ENCODE results near the gene MAN2A2.

Gene MAN2A2

GRCh38 chr15:90877315-90877714 is 25.8 kb upstream of the MAN2A2 start:
- Histone ChIP-seq H3K14ac (ENCODE audit: low read length) (no peak overlapping the region), H3K4ac (ENCODE audit: low read depth, low read length) (no peak overlapping the region), H2AK5ac (ENCODE audit: low read length) (no peak overlapping the region), H3K23ac (ENCODE audit: low read length) (no peak overlapping the region), H3K79me2 (ENCODE audit: control insufficient read depth, insufficient read depth, low read length, poor library complexity) (peaks cover 20% of the 10 kb centered on the region), H2BK5ac (ENCODE audit: low read depth, low read length, poor library complexity) (no peak overlapping the region), H2BK120ac (ENCODE audit: insufficient read depth, low read length, poor library complexity) (no peak overlapping the region), H3K4me3 (ENCODE audit: low read depth, low read length) (no peak overlapping the region), H4K8ac (ENCODE audit: low read depth, low read length) (no peak overlapping the region), H3K9me3 (ENCODE audit: insufficient read depth, low read depth, low read length) (no peaks in the 10 kb centered on the region), H3K18ac (ENCODE audit: low read length) (no peak overlapping the region), H2AFZ (ENCODE audit: insufficient read depth, low read length, poor library complexity) (no peak overlapping the region), H3K36me3 (ENCODE audit: control insufficient read depth in 1 of 2, insufficient read depth in 2 of 2, low read length in 2 of 2) (peaks cover 73% of the 10 kb centered on the region in 2 experiments), H4K91ac (ENCODE audit: low read depth, low read length) (no peak overlapping the region), H3K27me3 (ENCODE audit: insufficient read depth, low read length) (no peaks in the 10 kb centered on the region), H4K12ac (ENCODE audit: low read depth, low read length) (peak overlapping the region; percentile 23), H3K4me2 (ENCODE audit: low read length) (no peak overlapping the region), H3K27ac (ENCODE audit: low read depth, low read length) (no peak overlapping the region), H2BK12ac (ENCODE audit: low read length) (no peak overlapping the region), H3K9ac (ENCODE audit: low read length) (no peak overlapping the region), H3K4me1 (ENCODE audit: control insufficient read depth in 1 of 2, insufficient read depth in 2 of 2, low read length in 2 of 2) (peaks cover 14 to 19% of the 10 kb centered on the region in 2 experiments), H3K79me1 (ENCODE audit: low read length) (peaks cover 20% of the 10 kb centered on the region)
- no CpG with 5 or more reads among the region's 14 CpGs for WGBS (ENCODE audit: extremely low coverage, insufficient coverage, insufficient read length)
- DNase-seq, result no peak

DNA sequence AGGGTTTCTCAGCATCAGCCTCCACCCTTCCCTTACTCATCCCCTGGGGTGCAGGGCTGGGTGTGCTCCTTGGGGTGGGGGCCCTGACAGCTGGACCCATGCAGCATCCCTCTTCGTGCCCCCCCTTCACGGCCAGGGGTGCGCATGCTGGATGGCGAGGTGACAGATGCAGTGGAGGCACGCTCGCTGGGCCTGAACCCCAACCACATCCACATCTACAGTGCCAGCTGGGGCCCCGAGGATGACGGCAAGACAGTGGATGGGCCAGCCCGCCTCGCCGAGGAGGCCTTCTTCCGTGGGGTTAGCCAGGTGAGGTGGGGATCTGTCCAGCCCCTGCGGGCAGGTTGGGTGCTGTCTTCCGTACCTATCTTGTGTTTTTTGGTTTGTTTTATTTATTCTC is 25.1 kb upstream of the MAN2A2 start:
- H3K27me3 ChIP-seq (ENCODE audit: insufficient read depth, low read length), result no peaks in the 10 kb centered on the region
- H3K4me2 ChIP-seq (ENCODE audit: low read length), result no peak overlapping the region
- no peak overlapping the region for H2AFZ ChIP-seq (ENCODE audit: insufficient read depth, low read length, poor library complexity)
- no peaks in the 10 kb centered on the region for H3K9me3 ChIP-seq (ENCODE audit: insufficient read depth, low read depth, low read length)
- no peak overlapping the region for H2BK5ac ChIP-seq (ENCODE audit: low read depth, low read length, poor library complexity)
- no peak overlapping the region for H3K18ac ChIP-seq (ENCODE audit: low read length)
- H3K4me1 ChIP-seq (ENCODE audit: control insufficient read depth in 1 of 2, insufficient read depth in 2 of 2, low read length in 2 of 2), result peaks cover 13 to 14% of the 10 kb centered on the region in 2 experiments
- no peak overlapping the region for H2BK12ac ChIP-seq (ENCODE audit: low read length)
- no peak overlapping the region for H2AK5ac ChIP-seq (ENCODE audit: low read length)
- no peak for DNase-seq
- no peak overlapping the region for H4K8ac ChIP-seq (ENCODE audit: low read depth, low read length)
- peaks cover 13% of the 10 kb centered on the region for H3K79me1 ChIP-seq (ENCODE audit: low read length)
- H3K9ac ChIP-seq (ENCODE audit: low read length), result no peak overlapping the region
- no CpG with 5 or more reads among the region's 14 CpGs for WGBS (ENCODE audit: extremely low coverage, insufficient coverage, insufficient read length)
- no peak overlapping the region for H3K4ac ChIP-seq (ENCODE audit: low read depth, low read length)
- H4K91ac ChIP-seq (ENCODE audit: low read depth, low read length), result no peak overlapping the region
- H3K14ac ChIP-seq (ENCODE audit: low read length), result no peak overlapping the region
- H3K79me2 ChIP-seq (ENCODE audit: control insufficient read depth, insufficient read depth, low read length, poor library complexity), result peaks cover 14% of the 10 kb centered on the region
- peaks cover 80% of the 10 kb centered on the region in 2 experiments for H3K36me3 ChIP-seq (ENCODE audit: control insufficient read depth in 1 of 2, insufficient read depth in 2 of 2, low read length in 2 of 2)
- H4K12ac ChIP-seq (ENCODE audit: low read depth, low read length), result no peak overlapping the region
- H3K27ac ChIP-seq (ENCODE audit: low read depth, low read length), result no peak overlapping the region
- H2BK120ac ChIP-seq (ENCODE audit: insufficient read depth, low read length, poor library complexity), result no peak overlapping the region
- H3K4me3 ChIP-seq (ENCODE audit: low read depth, low read length), result no peak overlapping the region
- no peak overlapping the region for H3K23ac ChIP-seq (ENCODE audit: low read length)

DNA sequence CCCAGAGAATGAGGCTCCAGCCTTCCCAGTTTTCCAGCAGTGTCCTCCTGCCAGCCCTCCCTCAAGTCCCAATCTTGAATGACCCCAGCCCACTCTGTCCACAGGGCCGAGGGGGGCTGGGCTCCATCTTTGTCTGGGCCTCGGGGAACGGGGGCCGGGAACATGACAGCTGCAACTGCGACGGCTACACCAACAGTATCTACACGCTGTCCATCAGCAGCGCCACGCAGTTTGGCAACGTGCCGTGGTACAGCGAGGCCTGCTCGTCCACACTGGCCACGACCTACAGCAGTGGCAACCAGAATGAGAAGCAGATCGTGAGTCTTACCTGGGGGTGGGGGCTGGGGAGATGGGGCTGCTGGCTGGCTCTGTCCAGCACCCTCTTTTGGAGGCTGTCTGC is 24.4 kb upstream of the MAN2A2 start:
- Histone ChIP-seq H4K8ac (ENCODE audit: low read depth, low read length) (no peak overlapping the region), H3K23ac (ENCODE audit: low read length) (no peak overlapping the region), H2BK12ac (ENCODE audit: low read length) (no peak overlapping the region), H2BK5ac (ENCODE audit: low read depth, low read length, poor library complexity) (no peak overlapping the region), H3K18ac (ENCODE audit: low read length) (no peak overlapping the region), H3K79me1 (ENCODE audit: low read length) (peaks cover 9% of the 10 kb centered on the region), H3K27me3 (ENCODE audit: insufficient read depth, low read length) (no peaks in the 10 kb centered on the region), H3K36me3 (ENCODE audit: control insufficient read depth in 1 of 2, insufficient read depth in 2 of 2, low read length in 2 of 2) (peaks cover 81% of the 10 kb centered on the region in 2 experiments), H3K9ac (ENCODE audit: low read length) (no peak overlapping the region), H2BK120ac (ENCODE audit: insufficient read depth, low read length, poor library complexity) (no peak overlapping the region), H2AFZ (ENCODE audit: insufficient read depth, low read length, poor library complexity) (no peak overlapping the region), H3K4me3 (ENCODE audit: low read depth, low read length) (no peak overlapping the region), H3K14ac (ENCODE audit: low read length) (no peak overlapping the region), H3K4me1 (ENCODE audit: control insufficient read depth in 1 of 2, insufficient read depth in 2 of 2, low read length in 2 of 2) (peaks cover 10 to 12% of the 10 kb centered on the region in 2 experiments), H3K27ac (ENCODE audit: low read depth, low read length) (no peak overlapping the region), H3K4me2 (ENCODE audit: low read length) (no peak overlapping the region), H4K91ac (ENCODE audit: low read depth, low read length) (no peak overlapping the region), H2AK5ac (ENCODE audit: low read length) (no peak overlapping the region), H3K79me2 (ENCODE audit: control insufficient read depth, insufficient read depth, low read length, poor library complexity) (peaks cover 8% of the 10 kb centered on the region), H3K9me3 (ENCODE audit: insufficient read depth, low read depth, low read length) (peaks cover 2% of the 10 kb centered on the region), H4K12ac (ENCODE audit: low read depth, low read length) (no peak overlapping the region), H3K4ac (ENCODE audit: low read depth, low read length) (no peak overlapping the region)
- no CpG with 5 or more reads among the region's 15 CpGs for WGBS (ENCODE audit: extremely low coverage, insufficient coverage, insufficient read length)
- no peak for DNase-seq

DNA sequence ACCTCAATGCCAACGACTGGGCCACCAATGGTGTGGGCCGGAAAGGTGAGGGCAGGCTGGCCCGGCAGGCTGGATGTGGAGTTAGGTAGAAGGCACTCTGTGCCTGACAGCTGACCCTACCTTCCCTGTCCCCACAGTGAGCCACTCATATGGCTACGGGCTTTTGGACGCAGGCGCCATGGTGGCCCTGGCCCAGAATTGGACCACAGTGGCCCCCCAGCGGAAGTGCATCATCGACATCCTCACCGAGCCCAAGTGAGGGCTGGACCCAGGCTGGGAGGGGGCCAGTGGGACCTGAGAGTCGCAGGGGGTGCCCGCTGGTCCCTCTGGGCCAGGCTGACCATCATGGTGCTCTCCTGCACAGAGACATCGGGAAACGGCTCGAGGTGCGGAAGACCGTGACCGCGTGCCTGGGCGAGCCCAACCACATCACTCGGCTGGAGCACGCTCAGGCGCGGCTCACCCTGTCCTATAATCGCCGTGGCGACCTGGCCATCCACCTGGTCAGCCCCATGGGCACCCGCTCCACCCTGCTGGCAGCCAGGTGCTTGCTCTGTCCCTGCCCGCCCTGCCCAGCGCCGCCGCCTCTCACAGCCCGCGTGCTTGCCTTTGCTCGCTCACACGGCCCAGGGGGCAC is 23.3 kb upstream of the MAN2A2 start:
- no peaks in the 10 kb centered on the region for H3K27me3 ChIP-seq (ENCODE audit: insufficient read depth, low read length)
- H3K9ac ChIP-seq (ENCODE audit: low read length), result no peak overlapping the region
- H3K4me3 ChIP-seq (ENCODE audit: low read depth, low read length), result no peak overlapping the region
- H4K8ac ChIP-seq (ENCODE audit: low read depth, low read length), result no peak overlapping the region
- no peak overlapping the region for H3K27ac ChIP-seq (ENCODE audit: low read depth, low read length)
- DNase-seq, result no peak
- H2AFZ ChIP-seq (ENCODE audit: insufficient read depth, low read length, poor library complexity), result no peak overlapping the region
- no CpG with 5 or more reads among the region's 35 CpGs for WGBS (ENCODE audit: extremely low coverage, insufficient coverage, insufficient read length)
- no peak overlapping the region for H2BK12ac ChIP-seq (ENCODE audit: low read length)
- no peak overlapping the region for H3K23ac ChIP-seq (ENCODE audit: low read length)
- no peak overlapping the region for H3K18ac ChIP-seq (ENCODE audit: low read length)
- H4K12ac ChIP-seq (ENCODE audit: low read depth, low read length), result no peak overlapping the region
- H2BK5ac ChIP-seq (ENCODE audit: low read depth, low read length, poor library complexity), result no peak overlapping the region
- H2AK5ac ChIP-seq (ENCODE audit: low read length), result no peak overlapping the region
- H3K9me3 ChIP-seq (ENCODE audit: insufficient read depth, low read depth, low read length), result peaks cover 5% of the 10 kb centered on the region
- H3K79me1 ChIP-seq (ENCODE audit: low read length), result peaks cover 14% of the 10 kb centered on the region
- H2BK120ac ChIP-seq (ENCODE audit: insufficient read depth, low read length, poor library complexity), result no peak overlapping the region
- no peak overlapping the region for H3K4ac ChIP-seq (ENCODE audit: low read depth, low read length)
- H3K36me3 ChIP-seq (ENCODE audit: control insufficient read depth in 1 of 2, insufficient read depth in 2 of 2, low read length in 2 of 2), result peaks cover 81% of the 10 kb centered on the region in 2 experiments
- H3K79me2 ChIP-seq (ENCODE audit: control insufficient read depth, insufficient read depth, low read length, poor library complexity), result peaks cover 8% of the 10 kb centered on the region
- no peak overlapping the region for H4K91ac ChIP-seq (ENCODE audit: low read depth, low read length)
- H3K4me2 ChIP-seq (ENCODE audit: low read length), result no peak overlapping the region
- H3K14ac ChIP-seq (ENCODE audit: low read length), result no peak overlapping the region
- H3K4me1 ChIP-seq (ENCODE audit: control insufficient read depth in 1 of 2, insufficient read depth in 2 of 2, low read length in 2 of 2), result peaks cover 13 to 14% of the 10 kb centered on the region in 2 experiments
